ENCODE data around the gene CHGA.

CHGA gene

DNA sequence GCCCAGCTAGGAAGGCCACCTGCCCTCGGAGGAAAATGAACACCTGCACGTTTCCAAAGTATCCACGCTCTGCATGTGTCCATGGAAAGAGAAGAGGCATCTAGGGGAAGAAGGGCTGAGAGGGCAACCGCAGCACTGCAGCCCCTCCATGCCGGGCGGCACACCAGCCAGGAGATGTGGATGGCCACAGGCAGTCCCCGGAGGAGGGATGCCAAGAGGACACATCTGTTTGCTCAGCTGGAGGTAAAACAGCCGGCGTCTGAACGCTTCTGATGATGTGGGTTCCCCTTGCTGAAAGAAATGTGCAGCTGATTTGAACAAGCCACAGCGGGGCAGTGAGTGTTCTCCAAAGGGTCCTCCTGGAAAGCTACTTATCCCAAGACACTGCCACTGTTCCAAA lies 34.0 kb downstream of the CHGA start:
- DNase-seq (ENCODE audit: low read depth), result no peak
- H3K4me3 ChIP-seq (ENCODE audit: control insufficient read depth, low read depth, low read length), result no peak overlapping the region
- TF ChIP-seq, protein P1, sequence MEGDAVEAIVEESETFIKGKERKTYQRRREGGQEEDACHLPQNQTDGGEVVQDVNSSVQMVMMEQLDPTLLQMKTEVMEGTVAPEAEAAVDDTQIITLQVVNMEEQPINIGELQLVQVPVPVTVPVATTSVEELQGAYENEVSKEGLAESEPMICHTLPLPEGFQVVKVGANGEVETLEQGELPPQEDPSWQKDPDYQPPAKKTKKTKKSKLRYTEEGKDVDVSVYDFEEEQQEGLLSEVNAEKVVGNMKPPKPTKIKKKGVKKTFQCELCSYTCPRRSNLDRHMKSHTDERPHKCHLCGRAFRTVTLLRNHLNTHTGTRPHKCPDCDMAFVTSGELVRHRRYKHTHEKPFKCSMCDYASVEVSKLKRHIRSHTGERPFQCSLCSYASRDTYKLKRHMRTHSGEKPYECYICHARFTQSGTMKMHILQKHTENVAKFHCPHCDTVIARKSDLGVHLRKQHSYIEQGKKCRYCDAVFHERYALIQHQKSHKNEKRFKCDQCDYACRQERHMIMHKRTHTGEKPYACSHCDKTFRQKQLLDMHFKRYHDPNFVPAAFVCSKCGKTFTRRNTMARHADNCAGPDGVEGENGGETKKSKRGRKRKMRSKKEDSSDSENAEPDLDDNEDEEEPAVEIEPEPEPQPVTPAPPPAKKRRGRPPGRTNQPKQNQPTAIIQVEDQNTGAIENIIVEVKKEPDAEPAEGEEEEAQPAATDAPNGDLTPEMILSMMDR (IDR thresholded peaks at IDR 0.05; ENCODE audit: control insufficient read depth, insufficient read depth, low read depth, low read length, missing control alignments), result no peak

DNA sequence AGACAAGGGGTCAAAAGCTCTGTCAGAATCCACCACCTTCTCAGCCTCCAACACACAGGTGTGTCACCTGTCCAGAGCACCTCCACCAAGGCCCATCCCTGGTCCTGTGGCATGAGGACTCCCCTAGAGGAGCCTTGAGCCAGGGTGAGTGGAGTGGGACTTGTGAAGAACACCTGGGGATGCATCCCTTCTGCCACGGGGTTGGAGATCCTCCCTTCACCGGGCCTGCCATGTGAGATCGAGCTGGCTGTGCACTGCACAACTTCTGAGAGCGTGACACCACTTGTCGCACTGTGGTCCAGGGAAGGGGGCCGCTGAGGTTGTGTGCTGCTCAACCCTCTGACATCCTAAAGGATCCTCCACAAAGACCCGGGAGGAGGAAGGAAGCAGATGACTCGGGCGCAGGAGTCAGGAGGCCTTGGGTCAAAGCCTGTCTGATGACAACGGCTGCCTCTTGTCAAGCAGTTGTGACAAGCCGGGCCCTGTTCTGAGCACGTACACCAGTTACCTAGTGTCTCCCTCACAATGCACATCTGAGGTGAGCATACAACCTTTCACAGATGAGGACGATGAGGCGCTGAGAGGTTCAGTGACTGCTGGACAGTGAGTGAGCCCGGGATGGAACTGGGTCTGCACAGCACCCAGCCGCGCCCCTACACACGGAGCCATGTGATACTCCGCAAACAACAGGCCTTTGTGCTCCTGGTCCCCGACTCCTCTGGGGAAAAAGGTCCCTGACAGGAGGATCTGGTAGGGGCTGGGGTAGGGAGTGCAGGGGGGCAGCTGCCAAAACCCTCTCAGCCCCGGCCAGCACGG lies 35.6 kb downstream of the CHGA start:
- DNase-seq (ENCODE audit: low read depth), result no peak
- no peak overlapping the region for H3K4me3 ChIP-seq (ENCODE audit: control insufficient read depth, low read depth, low read length)
- TF ChIP-seq, protein P1 (IDR thresholded peaks at IDR 0.05; ENCODE audit: control insufficient read depth, insufficient read depth, low read depth, low read length, missing control alignments), result no peak

DNA sequence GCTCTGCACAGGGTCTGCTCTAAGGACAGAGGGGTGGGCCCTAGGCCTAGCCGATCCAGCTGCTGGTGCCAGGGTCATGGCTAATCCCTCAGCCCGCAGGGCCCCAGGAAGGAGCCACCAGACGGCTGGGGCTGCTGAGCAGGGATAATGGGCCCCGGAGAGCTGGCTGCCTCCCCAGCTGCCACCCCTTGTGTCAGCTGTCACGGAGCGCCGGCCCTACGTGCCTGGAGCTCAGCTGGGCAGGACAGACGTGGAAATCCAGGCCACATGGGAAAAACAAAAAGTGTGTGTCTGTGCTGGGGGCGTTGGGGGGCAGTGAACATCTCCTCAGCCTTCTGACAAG lies 36.2 kb downstream of the CHGA start:
- DNase-seq (ENCODE audit: low read depth), result no peak
- TF ChIP-seq, protein P1 (IDR thresholded peaks at IDR 0.05; ENCODE audit: control insufficient read depth, insufficient read depth, low read depth, low read length, missing control alignments), result no peak
- no peak overlapping the region for H3K4me3 ChIP-seq (ENCODE audit: control insufficient read depth, low read depth, low read length)

DNA sequence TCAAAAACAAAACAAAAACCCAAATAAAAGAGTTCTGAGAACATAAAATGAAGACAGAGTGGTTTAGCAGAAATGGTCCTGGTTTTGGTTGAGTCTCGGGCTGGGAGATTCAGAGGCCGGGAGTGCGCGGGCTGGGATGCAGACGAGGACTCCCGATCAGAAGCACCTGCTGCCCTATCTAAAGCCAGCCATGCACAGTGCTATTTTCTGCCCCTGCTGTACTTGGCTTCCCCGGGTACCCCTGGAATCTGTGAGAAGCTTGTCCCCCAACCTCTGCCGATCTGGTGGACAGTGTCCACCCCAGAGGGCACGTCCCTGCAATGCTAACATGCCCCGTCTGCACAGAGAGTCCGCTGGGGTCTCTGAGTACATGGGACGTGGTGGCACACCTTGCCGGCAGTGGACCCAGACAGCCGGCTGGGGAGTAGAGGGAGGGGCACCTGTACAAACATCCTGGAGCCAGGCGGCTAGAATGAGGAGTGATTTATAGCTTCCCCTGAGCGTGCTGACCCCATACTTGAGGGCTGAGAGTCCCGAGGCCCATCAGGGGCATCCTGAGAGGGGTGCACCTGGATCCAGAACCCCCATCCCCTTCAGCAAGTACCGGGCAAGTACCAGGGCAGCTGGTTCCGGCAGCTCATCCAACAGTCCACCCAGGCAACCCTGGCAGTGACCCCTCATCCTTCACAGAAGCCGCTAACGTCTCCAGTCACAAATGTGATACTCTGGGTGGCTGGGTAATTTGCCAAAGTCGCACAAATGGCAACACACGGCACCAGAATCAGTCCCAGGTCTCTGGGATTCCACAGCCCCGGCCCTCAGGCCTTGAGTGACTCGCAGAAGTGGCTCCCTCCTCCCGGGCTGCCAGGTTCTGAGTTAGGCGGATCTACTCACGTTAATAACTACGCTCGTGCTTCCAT lies 37.1 kb downstream of the CHGA start:
- DNase-seq (ENCODE audit: low read depth), result no peak
- TF ChIP-seq, protein P1 (IDR thresholded peaks at IDR 0.05; ENCODE audit: control insufficient read depth, insufficient read depth, low read depth, low read length, missing control alignments), result no peak
- H3K4me3 ChIP-seq (ENCODE audit: control insufficient read depth, low read depth, low read length), result no peak overlapping the region

DNA sequence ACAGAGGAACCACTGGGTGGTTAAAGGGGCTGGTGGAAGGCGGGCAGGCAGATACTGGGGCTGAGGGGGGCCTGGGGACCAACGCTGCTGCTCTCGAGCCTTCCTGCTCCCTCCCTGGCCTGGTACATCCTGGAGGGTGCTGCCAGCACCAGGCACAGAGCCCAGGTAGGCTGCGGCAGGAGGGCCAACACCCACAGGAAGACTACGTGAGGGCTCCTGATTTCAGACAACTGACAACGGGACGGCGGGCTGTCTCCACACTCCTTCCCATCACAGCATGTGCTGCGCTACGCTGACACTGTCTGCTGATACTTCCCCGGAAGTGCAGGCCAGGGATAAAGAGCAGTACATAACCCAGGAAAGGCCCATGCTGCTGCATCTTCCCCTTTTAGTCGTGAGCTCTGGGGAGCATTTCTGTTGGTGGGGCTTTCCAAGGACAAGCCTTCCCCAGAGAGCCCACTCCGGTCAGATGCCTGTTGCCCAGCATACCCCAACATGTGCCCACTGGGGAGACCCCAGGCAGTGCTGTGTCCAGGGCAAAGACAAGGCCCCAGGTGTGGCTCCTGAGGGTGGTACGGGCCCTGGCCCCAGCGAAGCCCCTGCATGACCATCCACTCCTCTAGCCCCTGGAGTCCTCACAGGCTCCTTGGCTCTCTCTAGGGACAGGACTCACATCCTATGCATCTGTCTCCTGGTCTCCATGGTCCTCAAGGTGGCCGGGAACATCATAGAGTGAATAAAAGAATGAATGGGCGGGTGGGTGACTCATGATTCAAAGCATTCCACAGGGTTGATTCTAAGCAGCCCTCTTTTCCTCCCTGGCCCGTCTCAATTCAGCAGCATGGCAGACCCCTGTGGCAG lies 38.0 kb downstream of the CHGA start:
- no peak overlapping the region for H3K4me3 ChIP-seq (ENCODE audit: control insufficient read depth, low read depth, low read length)
- DNase-seq (ENCODE audit: low read depth), result no peak
- TF ChIP-seq, protein P1 (IDR thresholded peaks at IDR 0.05; ENCODE audit: control insufficient read depth, insufficient read depth, low read depth, low read length, missing control alignments), result no peak

DNA sequence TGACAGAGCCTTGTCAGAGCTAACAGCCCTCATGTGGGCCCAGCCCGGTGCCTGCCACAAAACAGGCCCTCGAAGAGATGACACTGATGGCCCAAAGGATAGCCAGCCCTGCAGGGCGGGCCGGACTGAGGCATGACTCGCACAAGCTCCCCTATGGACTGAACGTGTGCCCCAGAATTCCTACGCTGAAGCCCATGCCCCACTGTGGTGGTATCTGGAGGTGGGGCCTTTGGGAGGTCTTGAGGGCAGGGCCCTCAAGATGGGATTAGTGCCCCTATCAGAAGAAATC lies 38.6 kb downstream of the CHGA start:
- DNase-seq (ENCODE audit: low read depth), result no peak
- H3K4me3 ChIP-seq (ENCODE audit: control insufficient read depth, low read depth, low read length), result no peak overlapping the region

More for the DNA sequence above, 38.6 kb downstream of the CHGA start:
- TF ChIP-seq, protein P1 (IDR thresholded peaks at IDR 0.05; ENCODE audit: control insufficient read depth, insufficient read depth, low read depth, low read length, missing control alignments), result no peak
